Cortex of kidney (tissue), 1 donor: ENCODE results near the gene LIN28B.
"Not testable (repeated sequence)": the region's sequence is repeated elsewhere in the genome, so short reads cannot be mapped to it uniquely, and the experiment has no call there.

Source experiments
- DNase-seq: peaks from one replicate; lab custom pipeline; 2025; lab: John Stamatoyannopoulos, UW

Gene LIN28B

DNA sequence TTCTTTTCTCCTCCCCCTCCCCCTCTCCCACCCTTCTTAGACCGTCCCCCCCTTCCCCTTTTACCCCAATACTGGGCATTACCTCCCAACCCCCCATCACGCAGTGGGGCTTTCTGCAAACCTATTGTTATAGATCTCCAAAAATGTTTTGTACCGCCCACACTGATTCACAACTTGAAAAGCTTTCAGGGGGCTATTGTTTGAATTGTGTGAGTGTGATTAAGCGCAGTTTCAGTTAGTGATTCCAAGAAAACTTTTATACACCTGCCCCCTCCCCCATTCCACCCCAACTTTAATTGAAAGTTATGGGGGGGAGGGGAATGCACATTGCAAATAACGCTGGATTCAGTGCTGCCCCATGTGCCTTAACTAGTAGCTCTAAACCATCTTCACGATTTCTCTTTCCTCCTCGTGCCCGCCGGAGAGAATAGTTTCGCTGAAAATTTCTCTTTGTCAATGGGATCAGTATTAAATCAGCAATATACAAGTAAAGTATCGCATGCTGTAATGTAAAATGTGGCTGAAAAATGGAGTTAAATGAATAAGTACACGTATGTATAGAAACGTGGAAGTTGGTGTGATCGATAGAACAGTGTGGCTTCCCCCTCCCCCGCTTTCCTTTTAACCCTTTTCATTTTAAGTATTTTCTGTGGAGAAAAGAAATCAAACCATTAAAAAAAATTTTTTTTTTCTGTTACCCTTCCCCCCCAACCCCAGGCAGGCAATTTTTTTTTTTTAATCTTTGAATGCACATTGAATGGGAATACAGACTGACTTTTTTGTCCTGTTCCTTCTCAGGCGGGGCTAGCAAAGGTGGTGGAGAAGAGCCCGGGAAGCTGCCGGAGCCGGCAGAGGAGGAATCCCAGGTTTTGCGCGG, 632 bp downstream of the LIN28B start:
- no peak for DNase-seq

DNA sequence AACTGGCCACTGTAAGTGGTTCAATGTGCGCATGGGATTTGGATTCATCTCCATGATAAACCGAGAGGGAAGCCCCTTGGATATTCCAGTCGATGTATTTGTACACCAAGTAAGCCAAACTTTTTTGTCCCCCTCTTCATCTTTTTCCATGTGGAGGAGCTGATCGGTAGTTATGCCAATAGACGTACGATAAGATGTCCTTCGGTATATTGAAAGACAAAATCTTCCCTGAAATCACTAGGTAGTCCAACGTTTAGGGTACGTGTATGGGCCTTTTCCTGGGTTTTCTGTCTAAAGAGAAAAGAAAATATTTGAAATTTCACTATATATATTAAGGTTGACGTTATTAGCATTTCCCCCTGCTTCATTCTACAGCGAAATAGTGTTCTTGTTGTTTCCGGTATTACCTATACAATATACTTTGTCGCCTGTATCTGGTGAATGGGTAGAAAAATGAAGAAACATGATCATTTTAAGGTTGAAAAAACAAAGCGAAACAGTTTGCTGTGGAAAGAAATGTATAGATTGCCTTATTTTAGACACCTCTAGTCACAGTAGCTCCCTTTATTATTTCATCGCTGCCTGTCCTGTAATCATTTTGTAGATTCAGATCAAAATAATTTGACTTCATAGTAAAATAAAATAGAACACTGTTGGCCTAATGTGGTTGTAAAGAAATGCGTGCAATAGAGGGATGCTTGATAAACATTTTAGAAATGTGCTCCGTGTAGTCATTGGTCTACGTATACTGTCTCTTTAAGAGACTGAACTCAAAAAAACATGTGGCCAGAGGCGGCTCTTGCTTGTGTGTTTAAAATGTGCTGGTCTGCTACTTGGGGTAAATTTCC, 1.5 kb downstream of the LIN28B start:
- no peak for DNase-seq

DNA sequence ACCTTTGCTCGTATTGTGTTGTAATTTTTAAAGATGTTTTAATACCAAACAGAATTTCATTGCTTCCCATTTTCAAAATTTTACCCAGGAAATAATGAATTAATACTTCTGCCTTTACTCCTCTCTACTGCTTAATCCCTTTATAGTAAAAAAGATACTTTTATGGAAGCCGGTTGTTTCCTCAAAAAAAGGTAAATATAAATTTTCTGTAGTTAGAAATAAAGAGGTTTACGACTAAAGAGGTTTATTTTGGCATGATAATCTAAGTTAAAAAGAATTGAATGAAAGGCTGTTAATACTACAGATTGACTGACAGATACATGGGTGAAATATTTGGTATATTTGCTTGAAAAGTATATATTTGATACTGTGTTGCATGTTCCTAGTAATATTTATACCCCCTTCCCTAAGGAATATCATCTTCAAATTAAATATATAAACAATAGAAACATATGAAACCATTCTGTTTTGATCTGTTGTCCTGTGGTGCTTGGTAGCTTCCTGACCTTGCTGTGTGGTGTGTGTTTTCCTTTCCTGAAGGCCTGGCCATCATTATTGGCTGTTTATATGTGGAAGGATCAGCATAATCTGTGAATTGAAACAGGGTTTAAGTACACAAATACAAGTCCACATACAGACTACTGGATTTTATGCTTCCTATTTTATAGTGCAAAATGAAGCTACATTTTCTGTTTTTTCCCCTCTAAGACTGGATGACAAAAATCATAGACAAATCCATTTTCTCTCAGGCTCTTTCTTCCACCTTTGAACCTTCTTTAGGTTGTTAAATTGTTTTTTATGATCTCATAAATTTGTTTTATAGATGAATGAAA, 2.3 kb downstream of the LIN28B start:
- no peak for DNase-seq

DNA sequence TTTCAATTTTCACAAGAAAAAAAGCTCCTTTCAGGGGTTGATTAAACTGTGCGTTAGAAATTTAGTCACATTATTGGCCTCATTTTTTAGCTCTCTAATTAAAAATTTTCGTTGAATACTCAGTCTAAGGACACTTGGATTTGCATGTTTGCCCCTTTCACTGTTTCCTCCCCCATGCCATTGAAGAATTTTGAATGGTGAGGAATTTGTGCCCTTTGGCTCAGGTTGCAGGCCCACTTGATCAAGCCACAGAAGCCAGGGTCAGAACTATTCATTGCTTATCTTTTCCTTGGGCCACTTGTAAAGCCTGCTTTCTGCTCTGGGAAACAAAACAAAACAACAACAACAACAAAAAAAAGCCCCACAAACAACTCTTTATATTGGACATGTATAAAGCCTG, 12.2 kb downstream of the LIN28B start:
- DNase-seq = no peak

- no peak for DNase-seq
Observed at GRCh38 chr6:104969785-104970581, 13.1 kb downstream of the LIN28B start.

GRCh38 chr6:104973404-104973803, 16.5 kb downstream of the LIN28B start:
- no peak for DNase-seq

DNA sequence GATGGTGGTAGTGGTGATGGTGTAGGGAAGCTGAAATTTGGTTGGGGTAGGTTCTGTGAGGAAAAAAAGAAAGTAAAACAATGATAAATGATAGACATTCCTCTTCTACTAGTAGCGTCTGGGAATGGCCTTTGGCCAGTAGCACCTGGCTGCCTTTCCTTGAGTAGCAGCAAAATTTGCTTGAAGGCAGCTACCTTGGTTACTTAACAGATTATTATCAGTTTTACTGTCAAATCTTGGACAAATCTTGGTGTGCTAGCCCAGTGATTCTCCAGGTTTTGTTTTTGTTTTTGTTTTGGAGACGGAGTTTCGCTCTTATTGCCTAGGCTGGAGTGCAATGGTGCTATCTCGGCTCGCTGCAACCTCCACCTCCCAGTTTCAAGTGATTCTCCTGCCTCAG, 26.4 kb downstream of the LIN28B start:
- DNase-seq = no peak

GRCh38 chr6:104983776-104984175, 26.9 kb downstream of the LIN28B start:
- no peak for DNase-seq

- DNase-seq = no peak
Observed at GRCh38 chr6:104984831-104985230, 27.9 kb downstream of the LIN28B start.

DNA sequence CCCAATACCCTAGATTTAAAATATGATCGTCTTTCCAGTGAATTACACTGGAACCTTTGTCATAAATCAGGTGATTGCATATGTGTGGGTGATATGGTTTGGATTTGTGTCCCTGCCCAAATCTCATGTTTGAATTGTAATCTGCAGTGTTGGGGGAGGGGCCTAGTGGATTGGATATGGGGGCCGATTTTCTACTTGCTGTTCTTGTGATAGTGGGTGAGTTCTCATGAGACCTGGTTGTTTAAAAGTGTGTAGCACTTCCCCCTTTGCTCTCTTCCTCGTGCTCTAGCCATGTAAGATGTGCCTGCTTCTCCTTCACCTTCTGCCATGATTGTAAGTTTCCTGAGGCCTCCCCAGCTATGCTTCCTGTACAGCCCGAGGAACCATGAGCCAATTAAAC, 29.0 kb downstream of the LIN28B start:
- DNase-seq = not testable (repeated sequence)

DNA sequence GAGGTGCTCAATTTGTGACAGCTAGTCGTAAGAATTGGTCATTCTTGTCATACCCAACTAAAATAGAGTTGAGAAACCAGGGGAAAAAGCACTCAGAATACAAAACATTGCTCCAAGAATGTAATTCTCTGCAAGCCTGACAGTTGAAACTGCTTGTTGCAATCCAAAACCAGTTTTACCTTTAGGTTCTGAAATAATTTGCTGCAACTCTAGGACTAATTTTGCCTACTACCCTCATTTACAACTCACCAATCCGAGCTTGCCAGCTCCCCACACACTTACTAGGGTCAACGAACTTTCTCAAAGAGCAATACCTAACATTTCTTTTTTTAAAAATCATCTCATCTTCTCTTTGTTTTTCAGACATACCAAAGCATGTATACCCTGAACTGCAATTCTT, 29.7 kb downstream of the LIN28B start:
- DNase-seq = no peak

DNA sequence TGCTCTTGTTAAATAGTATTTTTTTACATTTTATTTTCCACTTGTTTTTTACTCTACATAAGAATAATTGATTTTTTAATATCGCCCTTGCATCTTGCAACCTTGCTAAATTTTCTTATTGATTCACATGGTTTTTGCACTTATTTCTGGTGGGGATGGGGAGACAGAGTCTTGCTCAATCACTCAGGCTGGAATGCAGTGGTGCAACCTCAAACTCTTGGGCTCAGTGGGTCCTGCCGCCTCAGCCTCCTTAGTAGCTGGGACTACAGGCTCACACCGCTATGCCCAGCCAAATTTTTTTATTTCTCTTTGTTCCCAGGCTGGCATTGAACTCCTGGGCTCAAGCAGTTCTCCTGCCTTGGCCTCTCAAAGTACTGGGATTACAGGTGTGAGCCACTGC, 30.3 kb downstream of the LIN28B start:
- DNase-seq = no peak

- no peak for DNase-seq
Observed at GRCh38 chr6:104990085-104990484, 33.2 kb downstream of the LIN28B start.

GRCh38 chr6:104991062-104991461, 34.2 kb downstream of the LIN28B start:
- DNase-seq = not testable (repeated sequence)

DNA sequence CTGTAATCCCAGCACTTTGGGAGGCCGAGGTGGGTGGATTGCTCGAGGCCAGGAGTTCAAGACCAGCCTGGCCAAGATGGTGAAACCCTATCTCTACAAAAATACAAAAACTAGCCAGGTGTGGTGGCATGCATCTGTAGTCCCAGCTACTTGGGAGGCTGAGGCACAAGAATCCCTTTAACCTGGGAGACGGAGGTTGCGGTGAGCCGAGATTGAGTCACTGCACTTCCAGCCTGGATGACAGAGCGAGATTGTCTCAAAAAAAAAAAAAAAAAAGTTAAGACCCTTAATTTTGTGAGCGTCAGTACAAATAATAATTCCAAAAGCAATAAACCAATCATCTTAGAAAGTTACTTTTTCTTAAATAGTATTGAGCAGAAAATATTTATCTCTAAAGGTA, 36.7 kb downstream of the LIN28B start:
- not testable (repeated sequence) for DNase-seq

DNA sequence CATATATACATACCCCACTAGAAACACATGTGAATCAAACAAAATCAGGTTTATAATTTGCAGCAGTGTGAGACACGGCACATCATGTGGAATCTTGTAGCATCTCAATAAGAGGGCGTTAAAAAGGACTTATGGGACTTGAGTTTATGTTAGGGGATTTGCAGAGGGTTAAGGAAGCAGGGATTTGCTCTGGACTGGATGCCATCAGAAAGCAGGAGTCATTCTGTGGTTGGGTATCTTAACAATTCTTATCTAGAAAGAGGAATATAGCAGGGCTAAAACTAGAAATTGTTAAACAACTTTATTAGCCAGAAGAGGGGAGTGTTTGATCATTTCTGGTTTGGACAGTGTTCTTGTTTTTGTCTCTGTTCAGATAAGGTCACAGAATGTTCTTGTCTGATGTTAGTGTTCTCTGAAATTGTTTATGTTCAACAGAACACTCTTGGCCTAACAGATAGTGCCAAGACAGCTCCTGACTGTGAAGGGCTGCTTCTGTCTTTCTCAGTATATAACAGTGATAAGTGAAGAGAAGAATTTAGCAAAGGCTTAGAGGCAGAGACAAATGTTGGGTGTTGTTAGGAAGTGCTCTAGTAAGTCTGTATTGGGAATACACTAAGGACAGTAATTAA, 39.2 kb downstream of the LIN28B start:
- DNase-seq = no peak

DNA sequence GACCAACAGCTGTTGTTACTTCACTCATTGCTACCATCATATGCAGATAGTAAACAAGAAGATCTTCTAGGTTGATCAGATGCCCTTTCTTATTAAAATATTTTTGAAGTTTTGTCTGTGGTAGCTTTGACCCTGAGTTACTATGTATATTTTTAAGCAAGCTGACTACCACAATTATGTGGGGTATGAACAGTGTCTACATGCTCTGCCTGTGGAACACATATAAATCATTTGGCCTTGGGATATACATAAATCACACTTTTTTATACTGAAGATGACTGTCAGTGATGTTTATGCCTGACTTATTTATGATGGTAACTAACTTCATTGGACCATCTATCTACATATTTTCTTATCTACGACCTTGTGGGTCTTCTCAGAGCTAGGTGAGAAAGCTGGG, 44.2 kb downstream of the LIN28B start:
- DNase-seq = no peak

DNA sequence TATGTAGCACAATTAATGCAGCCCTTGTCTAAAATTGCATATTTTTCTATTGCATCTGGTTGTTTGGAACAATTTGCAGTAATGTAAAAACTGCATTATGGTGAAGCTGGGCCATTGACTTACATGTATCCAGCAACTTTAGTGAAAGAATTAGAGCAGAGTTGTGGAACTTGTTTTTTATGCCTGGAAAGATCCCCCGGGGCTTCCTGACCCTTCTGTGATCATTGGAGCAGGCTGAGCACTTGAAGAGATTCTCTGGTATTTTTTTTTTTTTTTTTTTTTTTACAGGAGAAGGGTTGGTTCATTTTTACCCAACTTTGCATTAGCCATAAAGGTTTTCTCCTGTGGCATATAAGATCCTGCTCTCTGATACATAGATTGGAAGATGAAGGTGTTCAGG, 45.0 kb downstream of the LIN28B start:
- no peak for DNase-seq

DNA sequence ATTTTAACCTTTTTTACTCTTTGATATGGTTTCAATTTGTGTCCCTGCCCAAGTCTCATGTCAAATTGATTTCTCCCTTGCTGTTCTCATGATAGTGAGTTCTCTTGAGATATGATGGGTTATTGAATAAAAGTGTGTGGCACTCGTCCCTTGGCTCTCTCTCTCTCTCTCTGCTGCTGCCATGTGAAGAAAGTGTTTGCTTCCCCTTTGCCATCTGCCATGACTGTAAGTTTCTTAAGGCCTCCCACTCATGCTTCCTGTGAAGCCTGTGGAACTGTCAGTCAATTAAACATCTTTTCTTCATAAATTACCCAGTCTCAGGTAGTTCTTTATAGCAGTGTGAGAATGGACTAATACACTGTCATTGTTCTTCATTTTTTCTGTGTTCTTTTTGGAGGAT, 48.5 kb downstream of the LIN28B start:
- no peak for DNase-seq

DNA sequence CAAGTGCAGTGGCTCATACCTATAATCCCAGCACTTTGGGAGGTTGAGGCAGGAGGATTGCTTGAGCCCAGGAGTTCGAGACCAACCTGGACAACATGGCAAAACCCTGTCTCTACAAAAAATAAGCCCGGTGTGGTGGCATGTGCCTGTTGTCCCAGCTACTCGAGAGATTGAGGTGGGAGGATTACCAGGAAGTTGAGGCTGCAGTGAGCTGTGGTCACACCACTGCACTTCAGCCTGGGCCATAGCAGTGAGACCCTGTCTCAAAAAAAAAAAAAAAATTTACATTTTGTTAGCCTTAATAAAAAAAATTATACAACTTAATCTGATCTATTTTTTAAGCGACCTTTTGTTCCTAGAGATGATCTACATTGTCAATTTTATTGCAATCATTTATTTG, 56.6 kb downstream of the LIN28B start:
- DNase-seq = not testable (repeated sequence)

DNA sequence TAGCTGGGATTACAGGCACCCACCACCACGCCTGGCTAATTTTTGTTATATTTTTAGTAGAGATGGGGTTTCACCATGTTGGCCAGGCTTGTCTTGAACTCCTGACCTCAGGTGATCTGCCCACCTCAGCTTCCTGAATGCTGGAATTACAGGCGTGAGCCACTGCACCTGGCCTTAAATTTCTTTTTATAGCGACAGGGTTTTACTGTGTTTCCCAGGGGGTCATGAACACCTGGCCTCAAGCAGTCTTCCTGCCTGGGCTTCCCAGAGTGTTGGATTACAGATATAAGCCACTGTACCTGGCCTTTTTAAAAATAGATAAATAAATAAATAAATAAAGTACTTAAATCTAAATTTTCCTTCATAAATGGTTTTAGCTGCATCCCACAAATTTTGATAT, 57.5 kb downstream of the LIN28B start:
- DNase-seq = no peak
